Osteoblast (primary cell): ENCODE data around the gene ACSF3. TPM values are rescaled to one million over a fixed set of nuclear protein-coding genes. Genes with fewer than 3 reads are reported as not detected.

Source experiments
- DNase-seq: peaks from one replicate; pipeline ENCODE4 v3.0.0; 2011; ENCODE audit warnings: low spot score, mixed read lengths; ENCODE audit not compliant: insufficient read length; ENCODE audit errors: missing footprints
- H2AFZ ChIP-seq: 2 replicates; pipeline ENCODE4 v1.6.0; 2011; ENCODE audit warnings: mild to moderate bottlenecking, low read length
- H3K27ac ChIP-seq: 2 replicates; pipeline ENCODE4 v1.5.1; 2011; ENCODE audit warnings: mild to moderate bottlenecking, low read depth, low read length, moderate library complexity
- H3K27me3 ChIP-seq: 2 replicates; pipeline ENCODE4 v1.6.0; 2012; ENCODE audit warnings: mild to moderate bottlenecking, control low read depth, inconsistent platforms, low read length, moderate library complexity; ENCODE audit not compliant: insufficient read depth
- H3K36me3 ChIP-seq: 2 replicates; pipeline ENCODE4 v1.5.1; 2011; ENCODE audit warnings: mild to moderate bottlenecking, low read length, control low read depth, moderate library complexity; ENCODE audit not compliant: insufficient read depth
- H3K4me1 ChIP-seq: 2 replicates; pipeline ENCODE4 v1.5.1; 2011; ENCODE audit warnings: mild to moderate bottlenecking, low read length, control low read depth, moderate library complexity; ENCODE audit not compliant: insufficient read depth
- H3K4me2 ChIP-seq: 2 replicates; pipeline ENCODE4 v1.6.0; 2011; ENCODE audit warnings: mild to moderate bottlenecking, low read length; ENCODE audit not compliant: insufficient read depth
- H3K4me3 ChIP-seq: fragments of 200-600 bp; sonication (generic); 3 replicates; pipeline ENCODE4 v1.5.1; 2012; ENCODE audit warnings: mild to moderate bottlenecking, low read length, inconsistent platforms; ENCODE audit not compliant: insufficient read depth
- H3K79me2 ChIP-seq: 2 replicates; pipeline ENCODE4 v1.6.0; 2012; ENCODE audit warnings: mild to moderate bottlenecking, low read length, control low read depth, inconsistent platforms; ENCODE audit not compliant: insufficient read depth
- H3K9me3 ChIP-seq: 2 replicates; pipeline ENCODE4 v1.5.1; 2011; ENCODE audit warnings: low read depth, low read length, control low read depth
- H4K20me1 ChIP-seq: 2 replicates; pipeline ENCODE4 v1.6.0; 2012; ENCODE audit warnings: mild to moderate bottlenecking, low read length, control low read depth; ENCODE audit not compliant: insufficient read depth
- CTCF ChIP-seq: IDR thresholded peaks from 2 replicates; pipeline ENCODE4 v1.5.1; 2011; ENCODE audit warnings: mild to moderate bottlenecking, low read depth, low read length, moderate library complexity; ENCODE audit errors: extremely low read depth
- total RNA-seq: library from RNA; depleted of rRNA; stranded (reverse); fragments of >200 nt; gene quantifications from 2 replicates; pipeline ENCODE4 v1.2.3, GENCODE V29; 2012

ACSF3 gene
- total RNA-seq, 1 donor, result 29.3 TPM

GRCh38 chr16:89173174-89173921, 79.7 kb downstream of the ACSF3 start:
- H3K27me3 ChIP-seq, result peaks cover 5% of the 10 kb centered on the region
- no peak for TF ChIP-seq CTCF
- H2AFZ ChIP-seq, result no peak overlapping the region
- no peaks in the 10 kb centered on the region for H3K79me2 ChIP-seq
- H4K20me1 ChIP-seq, result no peaks in the 10 kb centered on the region
- H3K9me3 ChIP-seq, result no peaks in the 10 kb centered on the region
- peaks cover 11% of the 10 kb centered on the region for H3K4me1 ChIP-seq
- H3K36me3 ChIP-seq, result no peaks in the 10 kb centered on the region
- H3K4me3 ChIP-seq, result no peak overlapping the region
- no peak overlapping the region for H3K4me2 ChIP-seq
- no peak overlapping the region for H3K27ac ChIP-seq
- DNase-seq, result peak; percentile 92

- Histone ChIP-seq H3K27me3 (peaks cover 5% of the 10 kb centered on the region), H3K79me2 (no peaks in the 10 kb centered on the region), H4K20me1 (no peaks in the 10 kb centered on the region), H2AFZ (peak overlapping the region; percentile 76), H3K27ac (no peak overlapping the region), H3K4me2 (no peak overlapping the region), H3K36me3 (no peaks in the 10 kb centered on the region), H3K9me3 (no peaks in the 10 kb centered on the region), H3K4me1 (peaks cover 11% of the 10 kb centered on the region), H3K4me3 (no peak overlapping the region)
- DNase-seq, result peak; percentile 81
- TF ChIP-seq CTCF, result no peak
Observed at GRCh38 chr16:89174055-89174827, 80.6 kb downstream of the ACSF3 start.

- Histone ChIP-seq H3K4me3 (no peak overlapping the region), H3K9me3 (no peaks in the 10 kb centered on the region), H2AFZ (peak overlapping the region; percentile 76), H3K79me2 (no peaks in the 10 kb centered on the region), H3K27me3 (peaks cover 5% of the 10 kb centered on the region), H4K20me1 (no peaks in the 10 kb centered on the region), H3K36me3 (no peaks in the 10 kb centered on the region), H3K4me2 (peak overlapping the region; percentile 4), H3K4me1 (peaks cover 11% of the 10 kb centered on the region), H3K27ac (no peak overlapping the region)
- no peak for TF ChIP-seq CTCF
- DNase-seq, result peak; percentile 95
Observed at GRCh38 chr16:89174877-89175276, 81.2 kb downstream of the ACSF3 start.
